IMR-90 (cell line): Measurements from ENCODE around the gene QARS1. TPM values are rescaled to one million over a fixed set of nuclear protein-coding genes. Genes with fewer than 3 reads are reported as not detected.

Experiments used
- ATAC-seq: fragments of 200-7000 bp; cut with Tn5 transposase; 2 replicates; pipeline ENCODE4 v1.9.1; 2020; ENCODE audit warnings: low read depth, mild to moderate bottlenecking, moderate library complexity
- BruUV-seq: library from RNA; stranded (reverse); fragments of 400-500 nt; replicated peaks from 2 replicates; lab custom pipeline; 2021; lab: Mats Ljungman, UMichigan
- CTCF ChIA-PET: fragments of 300-600 bp; formaldehyde crosslinking; extraction: SDS; loops from one replicate; lab custom pipeline; 2021; ENCODE audit warnings: antibody characterized with exemption; lab: Yijun Ruan, JAX
- POLR2A ChIA-PET: fragments of 300-600 bp; sonication (Branson Sonifier 250); formaldehyde crosslinking; loops from one replicate; lab custom pipeline; 2022; ENCODE audit warnings: antibody characterized with exemption; ENCODE audit not compliant: unreplicated experiment; lab: Charles Lee
- DNase-seq: peaks from one replicate; pipeline ENCODE4 v3.0.0; 2013
- H2AFZ ChIP-seq: replicated peaks from 2 replicates; pipeline ENCODE3; 2013; ENCODE audit warnings: low read length, mild to moderate bottlenecking; ENCODE audit not compliant: poor library complexity
- H2AK5ac ChIP-seq: 2 replicates; pipeline ENCODE4 v1.6.1; 2013; ENCODE audit warnings: low read depth, low read length, inconsistent platforms
- H2AK9ac ChIP-seq: replicated peaks from 2 replicates; pipeline ENCODE3; 2013; ENCODE audit warnings: mild to moderate bottlenecking, low read depth, low read length, moderate library complexity; ENCODE audit not compliant: poor library complexity
- H2BK120ac ChIP-seq: 2 replicates; pipeline ENCODE4 v1.6.1; 2013; ENCODE audit warnings: low read depth, low read length, inconsistent platforms
- H2BK15ac ChIP-seq: 3 replicates; pipeline ENCODE4 v1.6.1; 2013; ENCODE audit warnings: low read depth, low read length, inconsistent platforms
- H2BK20ac ChIP-seq: 2 replicates; pipeline ENCODE4 v1.6.1; 2013; ENCODE audit warnings: low read depth, mild to moderate bottlenecking, inconsistent platforms, low read length, moderate library complexity
- H2BK5ac ChIP-seq: 2 replicates; pipeline ENCODE4 v1.6.1; 2013; ENCODE audit warnings: mild to moderate bottlenecking, low read depth, low read length, inconsistent platforms; ENCODE audit not compliant: poor library complexity, severe bottlenecking
- H3K14ac ChIP-seq: replicated peaks from 2 replicates; pipeline ENCODE4 v1.6.1; 2013; ENCODE audit warnings: low read depth, low read length, inconsistent platforms
- H3K18ac ChIP-seq: 2 replicates; pipeline ENCODE4 v1.6.1; 2013; ENCODE audit warnings: low read depth, low read length, control low read depth
- H3K23ac ChIP-seq: 2 replicates; pipeline ENCODE4 v1.6.1; 2013; ENCODE audit warnings: low read depth, low read length, inconsistent platforms
- H3K27ac ChIP-seq: 2 replicates; pipeline ENCODE4 v1.5.1; 2013; ENCODE audit warnings: mild to moderate bottlenecking, control low read depth, low read length; ENCODE audit not compliant: insufficient read depth
- H3K27me3 ChIP-seq: 2 replicates; pipeline ENCODE4 v1.6.1; 2013; ENCODE audit warnings: low read length; ENCODE audit not compliant: control insufficient read depth, insufficient read depth
- H3K36me3 ChIP-seq: 2 replicates; pipeline ENCODE4 v1.6.1; 2013; ENCODE audit warnings: low read length, mixed read lengths; ENCODE audit not compliant: control insufficient read depth, insufficient read depth
- H3K4ac ChIP-seq: 2 replicates; pipeline ENCODE4 v1.6.1; 2013; ENCODE audit warnings: low read depth, low read length, inconsistent platforms
- H3K4me1 ChIP-seq: 2 replicates; pipeline ENCODE4 v1.6.1; 2013; ENCODE audit warnings: low read length, mixed read lengths; ENCODE audit not compliant: control insufficient read depth, insufficient read depth
- H3K4me2 ChIP-seq: 2 replicates; pipeline ENCODE4 v1.6.1; 2013; ENCODE audit warnings: low read depth, mild to moderate bottlenecking, control low read depth, low read length, moderate library complexity
- H3K4me3 ChIP-seq: 2 replicates; pipeline ENCODE4 v1.5.1; 2013; ENCODE audit warnings: low read depth, mild to moderate bottlenecking, control low read depth, low read length, moderate library complexity; ENCODE audit not compliant: insufficient read depth
- H3K56ac ChIP-seq: 2 replicates; pipeline ENCODE4 v1.6.1; 2013; ENCODE audit warnings: low read length, inconsistent platforms; ENCODE audit not compliant: insufficient read depth; ENCODE audit errors: extremely low read depth
- H3K79me1 ChIP-seq, 2 experiments: 2 replicates each; pipeline ENCODE4 v1.6.1; 2013; ENCODE audit warnings: low read length in 2 of 2, inconsistent platforms in 1 of 2, low read depth in 1 of 2
- H3K9ac ChIP-seq: 2 replicates; pipeline ENCODE4 v1.6.1; 2013; ENCODE audit warnings: low read depth, low read length, control low read depth
- H3K9me1 ChIP-seq: 2 replicates; pipeline ENCODE4 v1.6.1; 2013; ENCODE audit warnings: low read length, inconsistent platforms; ENCODE audit not compliant: insufficient read depth
- H3K9me3 ChIP-seq: 2 replicates; pipeline ENCODE4 v1.6.1; 2013; ENCODE audit warnings: low read length; ENCODE audit not compliant: control insufficient read depth, insufficient read depth
- H4K20me1 ChIP-seq: 2 replicates; pipeline ENCODE4 v1.6.1; 2013; ENCODE audit warnings: low read length, inconsistent platforms; ENCODE audit not compliant: insufficient read depth
- H4K5ac ChIP-seq: 2 replicates; pipeline ENCODE4 v1.6.1; 2013; ENCODE audit warnings: mild to moderate bottlenecking, low read depth, low read length, control low read depth
- H4K8ac ChIP-seq, 2 experiments: 2 replicates each; pipeline ENCODE4 v1.6.1; 2013; ENCODE audit warnings: low read depth in 2 of 2, low read length in 2 of 2, control low read depth in 1 of 2, inconsistent platforms in 1 of 2
- H4K91ac ChIP-seq: 2 replicates; pipeline ENCODE4 v1.6.1; 2013; ENCODE audit warnings: low read depth, low read length, inconsistent platforms; ENCODE audit not compliant: insufficient read depth
- BHLHE40 ChIP-seq: fragments of 150-350 bp; IDR thresholded peaks from 2 replicates; pipeline ENCODE4 v1.6.1; 2016; ENCODE audit warnings: mild to moderate bottlenecking, low read depth, low read length
- CEBPB ChIP-seq: IDR thresholded peaks from 2 replicates; pipeline ENCODE4 v1.6.1; 2012; ENCODE audit warnings: low read depth, low read length, improper control_type of control experiment
- CHD1 ChIP-seq: IDR thresholded peaks from 2 replicates; pipeline ENCODE4 v1.6.1; 2012; ENCODE audit warnings: low read depth, low read length, improper control_type of control experiment
- CTCF ChIP-seq: conservative IDR thresholded peaks from 2 replicates; pipeline ENCODE4 v1.5.1; 2012; ENCODE audit warnings: mild to moderate bottlenecking, low read depth, low read length, improper control_type of control experiment
- ELK1 ChIP-seq: fragments of 150-350 bp; IDR thresholded peaks from 2 replicates; pipeline ENCODE4 v1.6.1; 2016; ENCODE audit warnings: low read depth, mild to moderate bottlenecking, low read length, moderate library complexity, borderline replicate concordance
- FOS ChIP-seq: fragments of 150-350 bp; IDR thresholded peaks from 2 replicates; pipeline ENCODE4 v1.6.1; 2016; ENCODE audit warnings: low read depth, low read length
- MAFK ChIP-seq: IDR thresholded peaks from 2 replicates; pipeline ENCODE4 v1.6.1; 2012; ENCODE audit warnings: low read depth, low read length, improper control_type of control experiment
- MAZ ChIP-seq: IDR thresholded peaks from 2 replicates; pipeline ENCODE4 v1.6.1; 2012; ENCODE audit warnings: low read depth, mild to moderate bottlenecking, low read length, improper control_type of control experiment, moderate library complexity, borderline replicate concordance
- MXI1 ChIP-seq: IDR thresholded peaks from 2 replicates; pipeline ENCODE4 v1.6.1; 2012; ENCODE audit warnings: low read depth, mild to moderate bottlenecking, low read length, moderate library complexity, borderline replicate concordance
- NFE2L2 ChIP-seq: fragments of 150-350 bp; IDR thresholded peaks from 2 replicates; pipeline ENCODE4 v1.6.1; 2016; ENCODE audit warnings: low read depth, mild to moderate bottlenecking, low read length
- POLR2A ChIP-seq: IDR thresholded peaks from 2 replicates; pipeline ENCODE4 v1.6.1; 2012; ENCODE audit warnings: mild to moderate bottlenecking, low read depth, low read length
- RAD21 ChIP-seq: IDR thresholded peaks from 2 replicates; pipeline ENCODE4 v1.6.1; 2012; ENCODE audit warnings: low read length, improper control_type of control experiment
- RFX5 ChIP-seq: IDR thresholded peaks from 2 replicates; pipeline ENCODE4 v1.8.0; 2012; ENCODE audit warnings: low read depth, mild to moderate bottlenecking, low read length, moderate library complexity
- SMC3 ChIP-seq: fragments of 150-350 bp; IDR thresholded peaks from 2 replicates; pipeline ENCODE4 v1.6.1; 2016; ENCODE audit warnings: low read depth, mild to moderate bottlenecking, antibody characterized with exemption, low read length, moderate library complexity
- USF2 ChIP-seq: fragments of 150-350 bp; IDR thresholded peaks from 2 replicates; pipeline ENCODE4 v1.6.1; 2017; ENCODE audit warnings: mild to moderate bottlenecking, antibody characterized with exemption, low read length, low read depth
- WGBS, 2 experiments: methylation state at CpG; one replicate each; pipeline versions ENCODE4 v1.1.5 to v1.1.7; 2013; ENCODE audit warnings: missing lambda C conversion rate in 2 of 2; ENCODE audit not compliant: insufficient read length in 1 of 2; ENCODE audit errors: extremely low coverage in 2 of 2; 5-methylcytosine and 5-hydroxymethylcytosine counted together
- dilution Hi-C: fragments of 300-500 bp; cut with HindIII; formaldehyde crosslinking; loops from one replicate; pipeline ENCODE4 v1.14.3; 2018; ENCODE audit warnings: low sequenced_read_pairs; ENCODE audit not compliant: unreplicated experiment
- in situ Hi-C: fragments of 300-500 bp; cut with MboI; formaldehyde crosslinking; loops from 3 replicates; pipeline ENCODE4 v1.14.3; 2019; ENCODE audit warnings: low sequenced_read_pairs, inconsistent platforms, mixed read lengths
- intact Hi-C: fragments of 100-400 bp; cut with micrococcal nuclease; formaldehyde crosslinking; loops from 2 replicates; pipeline ENCODE4 v1.10.0; 2022
- polyA plus RNA-seq, 3 experiments: library from polyadenylated mRNA; depleted of rRNA; stranded (reverse); fragments of >200 nt; gene quantifications; 2 replicates each; pipeline ENCODE4 v1.2.3, GENCODE V29; 2012; ENCODE audit warnings: low replicate concordance in 1 of 3
- total RNA-seq: library from RNA; depleted of rRNA; stranded (reverse); fragments of >200 nt; gene quantifications from 2 replicates; pipeline ENCODE4 v1.2.3, GENCODE V29; 2012

QARS1 gene
- total and polyA plus RNA-seq, 2 of the 4 experiments (the other 2 are of a cell fraction), result 354 to 396 TPM

- CTCF ChIA-PET, result no interaction called here
- no peak for DNase-seq
- POLR2A ChIA-PET, result no interaction called here
These were observed 4.4 kb downstream of the QARS1 start for GRCh38 chr3:49100046-49100615.

More at GRCh38 chr3:49100046-49100615, 4.4 kb downstream of the QARS1 start:
- Histone ChIP-seq H2AK9ac (no peak overlapping the region), H4K8ac (no peak overlapping the region), H4K91ac (no peak overlapping the region), H3K18ac (no peak overlapping the region), H4K20me1 (no peaks in the 10 kb centered on the region), H2AFZ (no peak overlapping the region), H2BK120ac (no peak overlapping the region), H3K9me1 (peaks cover 7% of the 10 kb centered on the region; the same call in 1 of the 2 replicates), H4K5ac (no peak overlapping the region), H3K36me3 (peaks cover 59% of the 10 kb centered on the region), H3K27me3 (no peaks in the 10 kb centered on the region), H3K79me1 (peaks cover 30 to 38% of the 10 kb centered on the region in 2 experiments), H3K9me3 (no peaks in the 10 kb centered on the region), H2BK20ac (no peak overlapping the region), H3K23ac (no peak overlapping the region), H3K4me1 (peaks cover 6% of the 10 kb centered on the region), H2BK5ac (no peak overlapping the region), H3K14ac (no peak overlapping the region), H3K4me3 (no peak overlapping the region), H3K56ac (no peak overlapping the region), H3K4ac (no peak overlapping the region), H2AK5ac (no peak overlapping the region), H2BK15ac (no peak overlapping the region), H3K9ac (no peak overlapping the region), H3K27ac (no peak overlapping the region), H3K4me2 (no peak overlapping the region)
- no peak for TF ChIP-seq CHD1
- TF ChIP-seq CEBPB, result no peak
- no peak for TF ChIP-seq MAFK
- no peak for TF ChIP-seq RAD21
- no peak for TF ChIP-seq SMC3
- no peak for TF ChIP-seq FOS
- TF ChIP-seq USF2, result no peak
- TF ChIP-seq RFX5, result no peak
- no peak for TF ChIP-seq MAZ
- TF ChIP-seq BHLHE40, result no peak
- TF ChIP-seq CTCF, result no peak
- TF ChIP-seq POLR2A, result no peak
- no peak for TF ChIP-seq MXI1
- no peak for TF ChIP-seq NFE2L2
- TF ChIP-seq ELK1, result no peak
- intact Hi-C loops, result no loop called here
- BruUV-seq, result no TSS peak
- 88% methylated on average over 1 of the region's 11 CpGs; no CpG with 5 or more reads in 1 of the 2 experiments for WGBS, 2 experiments
- no peak for ATAC-seq
- dilution Hi-C loops, result no loop called here
- in situ Hi-C loops, result no loop called here
